Measurements from ENCODE around the gene NDUFA7. TPM values are rescaled to one million over a fixed set of nuclear protein-coding genes. Genes with fewer than 3 reads are reported as not detected.
"Not testable (repeated sequence)": the region's sequence is repeated elsewhere in the genome, so short reads cannot be mapped to it uniquely, and the experiment has no call there.

The NDUFA7 gene
- total RNA-seq, 2 donors from 2014 or later = 39.6 to 52.6 TPM

GRCh38 chr19:8343483-8343844 lies 22.3 kb upstream of the NDUFA7 start:
- intact Hi-C loops (cut with DNase I) = no loop called here
- peaks cover 7% of the 10 kb centered on the region for H3K4me1 ChIP-seq (replicated peaks)
- no peak for TF ChIP-seq POLR2A (IDR thresholded peaks at IDR 0.05)
- no peak for TF ChIP-seq CTCF (IDR thresholded peaks at IDR 0.05)
- no peak for TF ChIP-seq POLR2AphosphoS5 (IDR thresholded peaks at IDR 0.05)
- no peaks in the 10 kb centered on the region for H3K36me3 ChIP-seq
- no peaks in the 10 kb centered on the region for H3K27me3 ChIP-seq (replicated peaks; ENCODE audit: insufficient read depth)
- no peaks in the 10 kb centered on the region for H3K9me3 ChIP-seq
- DNase-seq (ENCODE audit: low spot score) = no peak
- WGBS = 37% methylated on average over 11 of the region's 11 CpGs
- H3K4me3 ChIP-seq = peak overlapping the region in 1 of 2 donors; percentile 45
- H3K27ac ChIP-seq = no peak overlapping the region

DNA sequence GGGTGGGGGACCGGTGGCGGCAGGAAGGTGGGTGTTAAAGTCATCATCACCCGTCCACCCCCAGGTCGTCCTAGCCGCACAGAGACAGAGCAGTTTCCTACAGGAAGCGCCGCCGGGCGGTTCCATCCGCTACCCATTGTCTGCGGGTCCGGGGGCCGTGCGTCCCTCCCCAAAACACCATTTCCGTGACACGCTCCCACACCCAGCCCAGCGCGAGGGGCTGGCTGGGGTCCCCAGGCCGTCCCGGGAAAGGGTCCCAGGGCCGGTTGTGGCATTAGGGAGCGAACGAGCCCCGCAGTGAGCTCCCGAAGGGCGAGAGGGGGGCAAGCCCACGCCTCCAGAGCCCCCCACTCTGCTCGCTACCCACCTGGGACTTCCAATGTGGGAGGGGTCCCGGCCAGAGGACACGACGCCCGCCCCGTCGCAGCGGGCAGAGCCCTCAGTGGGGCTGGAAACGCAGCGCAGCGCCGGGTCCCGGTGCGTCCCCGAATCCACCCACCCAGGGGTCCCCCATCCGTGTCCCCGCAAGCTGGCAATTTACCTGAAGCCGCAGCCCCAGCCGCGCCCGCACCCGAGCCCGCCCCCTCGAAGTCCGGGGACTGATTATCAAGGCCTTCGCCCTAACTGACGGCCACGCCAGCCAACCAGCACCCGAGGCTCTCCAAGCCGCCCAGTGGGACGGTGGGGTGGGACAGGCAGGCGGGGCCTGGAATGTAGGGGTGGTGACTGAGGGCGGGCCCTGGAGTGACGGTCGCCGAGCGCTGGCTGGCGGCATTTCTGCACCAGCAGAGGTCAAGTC lies 21.7 kb upstream of the NDUFA7 start, which contains the start of gene KANK3:
Gene KANK3 (minus strand): TSS at position 579 of the 799 bp plus-strand sequence. CDS start 5,434 bp downstream, outside the sequence.
- Histone ChIP-seq H3K9me3 (no peaks in the 10 kb centered on the region), H3K36me3 (no peaks in the 10 kb centered on the region), H3K4me3 (peak within 1 kb of the TSS; percentile 30 to 45), H3K27me3 (replicated peaks; ENCODE audit: insufficient read depth) (no peaks in the 10 kb centered on the region), H3K4me1 (replicated peaks) (peaks cover 7% of the 10 kb centered on the region), H3K27ac (peak within 1 kb of the TSS; percentile 55 to 58)
- peak in 2 of 4 experiments; percentile 19 to 30 for TF ChIP-seq CTCF (IDR thresholded peaks at IDR 0.05)
- peak; percentile 90 for TF ChIP-seq POLR2AphosphoS5 (IDR thresholded peaks at IDR 0.05)
- peak; percentile 40 for TF ChIP-seq POLR2A (IDR thresholded peaks at IDR 0.05)
- peak; percentile 91 for DNase-seq (ENCODE audit: low spot score)
- intact Hi-C loops (cut with DNase I) = no loop called here
- 4% methylated on average over 60 of the region's 65 CpGs for WGBS

- intact Hi-C loops (cut with DNase I) = no loop called here
- H3K4me3 ChIP-seq = peak overlapping the region; percentile 30 to 45
- H3K27me3 ChIP-seq (replicated peaks; ENCODE audit: insufficient read depth) = no peaks in the 10 kb centered on the region
- no peaks in the 10 kb centered on the region for H3K36me3 ChIP-seq
- TF ChIP-seq POLR2AphosphoS5 (IDR thresholded peaks at IDR 0.05) (no peak), CTCF (IDR thresholded peaks at IDR 0.05) (no peak), POLR2A (IDR thresholded peaks at IDR 0.05) (no peak)
- DNase-seq (ENCODE audit: low spot score) = no peak
- H3K27ac ChIP-seq = peak overlapping the region; percentile 55 to 58
- peaks cover 7% of the 10 kb centered on the region for H3K4me1 ChIP-seq (replicated peaks)
- WGBS = 38% methylated on average over 14 of the region's 14 CpGs
- H3K9me3 ChIP-seq = no peaks in the 10 kb centered on the region
Observed at GRCh38 chr19:8342316-8342683, 21.1 kb upstream of the NDUFA7 start.

DNA sequence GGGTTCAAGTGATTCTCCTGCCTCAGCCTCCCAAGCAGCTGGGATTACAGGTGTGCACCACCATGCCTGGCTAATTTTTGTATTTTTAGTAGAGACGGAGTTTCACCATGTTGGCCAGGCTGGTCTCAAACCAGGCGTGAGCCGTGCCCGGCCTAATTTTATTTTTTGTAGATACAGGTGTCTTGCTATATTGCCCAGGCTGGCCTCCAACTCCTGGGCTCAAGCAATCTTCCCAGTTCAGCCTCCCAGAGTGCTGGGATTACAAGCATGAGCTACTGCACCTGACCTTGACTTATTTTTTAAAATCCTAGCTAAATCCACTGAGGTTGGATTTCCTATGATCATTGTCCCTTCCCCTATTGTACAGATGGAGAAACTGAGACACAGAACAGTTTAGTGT lies 20.3 kb upstream of the NDUFA7 start:
- H3K4me1 ChIP-seq (replicated peaks); H3K9me3 ChIP-seq; H3K27me3 ChIP-seq (replicated peaks; ENCODE audit: insufficient read depth); H3K27ac ChIP-seq; intact Hi-C loops (cut with DNase I); DNase-seq (ENCODE audit: low spot score); H3K4me3 ChIP-seq; H3K36me3 ChIP-seq: not testable (repeated sequence)
- 96% methylated on average over 4 of the region's 4 CpGs for WGBS

DNA sequence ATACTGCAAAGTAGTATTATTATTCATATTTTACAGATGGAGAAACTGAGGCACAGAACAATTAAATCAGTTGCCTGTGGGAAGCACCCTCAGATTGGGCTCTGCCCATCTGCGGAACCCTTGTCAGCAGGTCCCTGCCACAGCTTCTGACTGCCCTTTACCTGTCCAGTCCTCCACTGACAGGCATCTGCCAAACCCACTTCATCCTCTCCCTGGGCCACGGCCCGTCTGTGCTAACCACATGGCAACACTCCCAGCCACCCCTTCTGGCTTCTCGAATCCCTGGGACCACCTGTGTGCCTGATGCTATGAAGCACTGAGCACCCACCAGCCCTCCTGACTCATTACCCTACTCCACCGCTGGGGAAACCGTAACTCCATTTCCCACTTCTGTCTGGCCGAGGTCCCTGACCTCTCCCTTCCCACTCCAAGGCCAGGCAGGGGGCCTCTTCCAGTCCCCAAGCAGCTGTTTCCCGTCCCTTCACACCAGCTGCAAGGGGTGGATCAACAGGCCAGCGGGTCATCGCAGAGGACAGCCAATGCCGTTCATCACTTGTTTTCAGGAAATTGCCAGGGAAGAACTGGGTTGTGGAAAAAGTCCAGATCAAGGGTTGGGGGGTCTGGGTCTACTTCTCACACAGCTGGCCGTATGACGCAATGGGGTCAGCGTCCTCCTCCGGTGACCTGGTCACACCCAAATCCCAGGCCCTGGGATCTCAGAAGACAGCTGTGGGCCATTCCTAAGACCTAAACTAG lies 19.3 kb upstream of the NDUFA7 start:
- Histone ChIP-seq H3K9me3 (no peaks in the 10 kb centered on the region), H3K27me3 (replicated peaks; ENCODE audit: insufficient read depth) (no peaks in the 10 kb centered on the region), H3K36me3 (no peaks in the 10 kb centered on the region), H3K4me3 (no peak overlapping the region), H3K4me1 (replicated peaks) (peaks cover 7% of the 10 kb centered on the region), H3K27ac (peak overlapping the region; percentile 49 to 59)
- intact Hi-C loops (cut with DNase I) = no loop called here
- 32% methylated on average over 15 of the region's 15 CpGs for WGBS
- TF ChIP-seq POLR2A (IDR thresholded peaks at IDR 0.05) = no peak
- TF ChIP-seq CTCF (IDR thresholded peaks at IDR 0.05) = peak in 1 of 4 experiments; percentile 11
- no peak for TF ChIP-seq POLR2AphosphoS5 (IDR thresholded peaks at IDR 0.05)
- no peak for DNase-seq (ENCODE audit: low spot score)
